Panc1 (cell line): ENCODE measurements around the gene SEC14L2. TPM values are rescaled to one million over a fixed set of nuclear protein-coding genes. Genes with fewer than 3 reads are reported as not detected.

ENCODE experiments used
- ATAC-seq: fragments of 200-7000 bp; cut with Tn5 transposase; 2 replicates; pipeline ENCODE4 v1.9.1; 2020; ENCODE audit warnings: mild to moderate bottlenecking, moderate library complexity
- BruUV-seq: library from RNA; stranded (reverse); fragments of 400-500 nt; replicated peaks from 2 replicates; lab custom pipeline; 2021; lab: Mats Ljungman, UMichigan
- CTCF ChIA-PET: fragments of 300-600 bp; sonication (Branson Sonifier 250); formaldehyde crosslinking; loops from one replicate; lab custom pipeline; 2022; ENCODE audit warnings: antibody characterized with exemption; lab: Charles Lee
- POLR2A ChIA-PET: fragments of 300-600 bp; sonication (Branson Sonifier 250); formaldehyde crosslinking; loops from one replicate; lab custom pipeline; 2022; ENCODE audit warnings: antibody characterized with exemption; lab: Charles Lee
- DNase-seq: peaks from one replicate; pipeline ENCODE4 v3.0.0-alpha.2; 2010; ENCODE audit warnings: low read depth, low spot score
- H3K27ac ChIP-seq: 2 replicates; pipeline ENCODE4 v1.5.1; 2011; ENCODE audit warnings: mild to moderate bottlenecking, low read length, inconsistent platforms
- H3K27me3 ChIP-seq: fragments of 200-500 bp; sonication (Bioruptor generic); 2 replicates; pipeline ENCODE4 v1.6.0; 2014; ENCODE audit warnings: low read length, inconsistent platforms; ENCODE audit not compliant: control insufficient read depth, insufficient read depth
- H3K36me3 ChIP-seq: fragments of 200-500 bp; sonication (Bioruptor generic); 2 replicates; pipeline ENCODE4 v1.5.1; 2014; ENCODE audit warnings: inconsistent platforms, mild to moderate bottlenecking, low read length, moderate library complexity; ENCODE audit not compliant: control insufficient read depth, insufficient read depth
- H3K4me1 ChIP-seq: 2 replicates; pipeline ENCODE4 v1.5.1; 2011; ENCODE audit warnings: inconsistent platforms, mild to moderate bottlenecking, low read length, moderate library complexity; ENCODE audit not compliant: control insufficient read depth, insufficient read depth
- H3K4me3 ChIP-seq, 2 experiments: 2 replicates each; pipeline ENCODE4 v1.5.1; 2011 to 2012; ENCODE audit warnings: low read depth in 2 of 2, low read length in 2 of 2, mild to moderate bottlenecking in 2 of 2, inconsistent platforms in 1 of 2, moderate library complexity in 1 of 2
- H3K9me3 ChIP-seq: fragments of 200-500 bp; sonication (Bioruptor generic); 2 replicates; pipeline ENCODE4 v1.5.1; 2014; ENCODE audit warnings: low read depth, mild to moderate bottlenecking, inconsistent platforms, low read length, moderate library complexity; ENCODE audit not compliant: control insufficient read depth, insufficient read depth
- POLR2AphosphoS5 ChIP-seq: IDR thresholded peaks from 2 replicates; pipeline ENCODE4 v1.6.1; 2012; ENCODE audit warnings: mild to moderate bottlenecking, low read depth, low read length, moderate library complexity
- SIN3A ChIP-seq: IDR thresholded peaks from 2 replicates; pipeline ENCODE4 v1.6.1; 2012; ENCODE audit warnings: low read depth, mild to moderate bottlenecking, low read length, moderate library complexity, borderline replicate concordance; ENCODE audit not compliant: insufficient read depth
- TCF7L2 ChIP-seq: IDR thresholded peaks from 2 replicates; pipeline ENCODE4 v1.6.1; 2011; ENCODE audit warnings: mild to moderate bottlenecking, low read depth, low read length, inconsistent platforms
- in situ Hi-C: cut with HindIII; loops from 2 replicates; pipeline ENCODE4 v1.10.0; 2016; ENCODE audit warnings: low sequenced_read_pairs, low pct_unique_long_range_greater_than_20kb
- intact Hi-C: fragments of 100-400 bp; cut with micrococcal nuclease; formaldehyde crosslinking; loops from one replicate; pipeline ENCODE4 v1.10.0; 2022; ENCODE audit not compliant: unreplicated experiment
- total RNA-seq: library from RNA; stranded (reverse); gene quantifications from one replicate; pipeline ENCODE4 v1.2.1, GENCODE V29; 2021; ENCODE audit not compliant: unreplicated experiment
- TF ChIP-seq, protein P1 (sequence below): fragments of 450-650 bp; IDR thresholded peaks from 2 replicates; pipeline ENCODE4 v1.5.1; 2017; ENCODE audit warnings: mild to moderate bottlenecking
- TF ChIP-seq, protein P2 (sequence below), 2 experiments: IDR thresholded peaks; 2 replicates each; pipeline ENCODE4 v1.6.1; 2011 to 2012; ENCODE audit warnings: low read depth in 2 of 2, control low read depth in 1 of 2, low read length in 1 of 2, mild to moderate bottlenecking in 1 of 2, moderate library complexity in 1 of 2; ENCODE audit not compliant: insufficient read depth in 1 of 2

SEC14L2 gene
- total RNA-seq, 1 experiment from 2014 or later, result 10.7 TPM

DNA sequence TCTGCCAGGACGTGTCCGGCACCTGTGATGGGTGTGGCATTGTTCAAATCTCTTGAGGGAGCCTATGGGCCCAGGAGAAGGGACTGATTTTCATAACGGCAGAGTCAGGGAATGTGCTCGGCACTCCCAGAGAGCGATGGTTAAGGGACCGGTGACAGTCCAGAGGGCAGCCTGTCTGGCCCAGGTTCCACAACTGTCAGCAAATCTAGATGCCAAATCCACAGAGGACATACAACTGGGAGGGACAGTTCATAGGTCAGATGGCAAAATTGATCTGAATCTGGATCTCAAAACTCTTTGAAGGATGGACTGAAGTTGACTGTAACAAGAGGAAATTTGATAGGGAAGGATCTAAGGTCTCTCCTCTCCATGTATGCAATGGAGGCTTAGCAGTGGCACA, 7.5 kb downstream of the SEC14L2 start:
- TF ChIP-seq, protein P1, sequence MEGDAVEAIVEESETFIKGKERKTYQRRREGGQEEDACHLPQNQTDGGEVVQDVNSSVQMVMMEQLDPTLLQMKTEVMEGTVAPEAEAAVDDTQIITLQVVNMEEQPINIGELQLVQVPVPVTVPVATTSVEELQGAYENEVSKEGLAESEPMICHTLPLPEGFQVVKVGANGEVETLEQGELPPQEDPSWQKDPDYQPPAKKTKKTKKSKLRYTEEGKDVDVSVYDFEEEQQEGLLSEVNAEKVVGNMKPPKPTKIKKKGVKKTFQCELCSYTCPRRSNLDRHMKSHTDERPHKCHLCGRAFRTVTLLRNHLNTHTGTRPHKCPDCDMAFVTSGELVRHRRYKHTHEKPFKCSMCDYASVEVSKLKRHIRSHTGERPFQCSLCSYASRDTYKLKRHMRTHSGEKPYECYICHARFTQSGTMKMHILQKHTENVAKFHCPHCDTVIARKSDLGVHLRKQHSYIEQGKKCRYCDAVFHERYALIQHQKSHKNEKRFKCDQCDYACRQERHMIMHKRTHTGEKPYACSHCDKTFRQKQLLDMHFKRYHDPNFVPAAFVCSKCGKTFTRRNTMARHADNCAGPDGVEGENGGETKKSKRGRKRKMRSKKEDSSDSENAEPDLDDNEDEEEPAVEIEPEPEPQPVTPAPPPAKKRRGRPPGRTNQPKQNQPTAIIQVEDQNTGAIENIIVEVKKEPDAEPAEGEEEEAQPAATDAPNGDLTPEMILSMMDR, result no peak
- TF ChIP-seq TCF7L2, result no peak
- TF ChIP-seq POLR2AphosphoS5, result no peak
- no peak for TF ChIP-seq SIN3A
- TF ChIP-seq, protein P2, sequence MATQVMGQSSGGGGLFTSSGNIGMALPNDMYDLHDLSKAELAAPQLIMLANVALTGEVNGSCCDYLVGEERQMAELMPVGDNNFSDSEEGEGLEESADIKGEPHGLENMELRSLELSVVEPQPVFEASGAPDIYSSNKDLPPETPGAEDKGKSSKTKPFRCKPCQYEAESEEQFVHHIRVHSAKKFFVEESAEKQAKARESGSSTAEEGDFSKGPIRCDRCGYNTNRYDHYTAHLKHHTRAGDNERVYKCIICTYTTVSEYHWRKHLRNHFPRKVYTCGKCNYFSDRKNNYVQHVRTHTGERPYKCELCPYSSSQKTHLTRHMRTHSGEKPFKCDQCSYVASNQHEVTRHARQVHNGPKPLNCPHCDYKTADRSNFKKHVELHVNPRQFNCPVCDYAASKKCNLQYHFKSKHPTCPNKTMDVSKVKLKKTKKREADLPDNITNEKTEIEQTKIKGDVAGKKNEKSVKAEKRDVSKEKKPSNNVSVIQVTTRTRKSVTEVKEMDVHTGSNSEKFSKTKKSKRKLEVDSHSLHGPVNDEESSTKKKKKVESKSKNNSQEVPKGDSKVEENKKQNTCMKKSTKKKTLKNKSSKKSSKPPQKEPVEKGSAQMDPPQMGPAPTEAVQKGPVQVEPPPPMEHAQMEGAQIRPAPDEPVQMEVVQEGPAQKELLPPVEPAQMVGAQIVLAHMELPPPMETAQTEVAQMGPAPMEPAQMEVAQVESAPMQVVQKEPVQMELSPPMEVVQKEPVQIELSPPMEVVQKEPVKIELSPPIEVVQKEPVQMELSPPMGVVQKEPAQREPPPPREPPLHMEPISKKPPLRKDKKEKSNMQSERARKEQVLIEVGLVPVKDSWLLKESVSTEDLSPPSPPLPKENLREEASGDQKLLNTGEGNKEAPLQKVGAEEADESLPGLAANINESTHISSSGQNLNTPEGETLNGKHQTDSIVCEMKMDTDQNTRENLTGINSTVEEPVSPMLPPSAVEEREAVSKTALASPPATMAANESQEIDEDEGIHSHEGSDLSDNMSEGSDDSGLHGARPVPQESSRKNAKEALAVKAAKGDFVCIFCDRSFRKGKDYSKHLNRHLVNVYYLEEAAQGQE (IDR thresholded peaks at IDR 0.05; ENCODE audit: insufficient read depth in 1 of 2, low read depth in 2 of 2, low read length in 1 of 2), result no peak
- ATAC-seq (no peak), DNase-seq (no peak)
- in situ Hi-C loops, result no loop called here
- ChIA-PET POLR2A (no interaction called here), CTCF (no interaction called here)
- Histone ChIP-seq H3K4me3 (no peak overlapping the region), H3K27ac (no peak overlapping the region), H3K4me1 (0 out of 2 replicates have a peak, but pooled peaks cover 3% of the 10 kb centered on the region), H3K9me3 (no peaks in the 10 kb centered on the region), H3K27me3 (no peaks in the 10 kb centered on the region), H3K36me3 (no peaks in the 10 kb centered on the region)
- intact Hi-C loops, result no loop called here
- no TSS peak for BruUV-seq

DNA sequence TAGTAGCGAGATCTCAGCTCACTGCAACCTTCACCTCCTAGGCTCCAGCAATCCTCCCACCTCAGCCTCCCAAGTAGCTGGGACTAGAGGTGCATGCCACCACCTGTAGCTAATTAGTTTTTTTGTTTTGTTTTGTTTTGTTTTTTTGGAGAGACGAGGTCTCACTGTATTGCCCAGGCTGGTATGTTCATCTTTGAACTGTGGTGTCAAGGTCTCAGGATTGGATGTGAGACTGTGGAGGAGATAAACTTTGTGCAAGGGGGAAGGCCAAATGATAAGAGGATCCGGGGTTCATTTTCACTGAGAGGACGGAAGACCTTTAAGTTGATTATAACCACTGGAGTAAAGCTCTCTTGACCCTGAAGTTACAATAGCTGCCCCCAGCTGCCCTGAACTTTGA, 8.9 kb downstream of the SEC14L2 start:
- ATAC-seq (no peak), DNase-seq (no peak)
- H3K27ac ChIP-seq, result no peak overlapping the region
- no peaks in the 10 kb centered on the region for H3K9me3 ChIP-seq
- POLR2A ChIA-PET, result no interaction called here
- H3K27me3 ChIP-seq, result no peaks in the 10 kb centered on the region
- in situ Hi-C loops, result no loop called here
- TF ChIP-seq SIN3A (no peak), POLR2AphosphoS5 (no peak), TCF7L2 (no peak)
- TF ChIP-seq, protein P2 (IDR thresholded peaks at IDR 0.05; ENCODE audit: insufficient read depth in 1 of 2, low read depth in 2 of 2, low read length in 1 of 2), result no peak
- TF ChIP-seq, protein P1, result no peak
- H3K4me3 ChIP-seq, result no peak overlapping the region
- intact Hi-C loops, result no loop called here
- CTCF ChIA-PET, result no interaction called here
- 0 out of 2 replicates have a peak, but pooled peaks cover 3% of the 10 kb centered on the region for H3K4me1 ChIP-seq
- BruUV-seq, result no TSS peak
- no peaks in the 10 kb centered on the region for H3K36me3 ChIP-seq
